ENCODE measurements around the gene C6. TPM values are rescaled to one million over a fixed set of nuclear protein-coding genes. Genes with fewer than 3 reads are reported as not detected.
"Not testable (repeated sequence)": the region's sequence is repeated elsewhere in the genome, so short reads cannot be mapped to it uniquely, and the experiment has no call there.

Gene C6
- total and polyA plus RNA-seq, 10 donors: 0.02 to 0.65 (median 0.17) TPM; not detected in 5

DNA sequence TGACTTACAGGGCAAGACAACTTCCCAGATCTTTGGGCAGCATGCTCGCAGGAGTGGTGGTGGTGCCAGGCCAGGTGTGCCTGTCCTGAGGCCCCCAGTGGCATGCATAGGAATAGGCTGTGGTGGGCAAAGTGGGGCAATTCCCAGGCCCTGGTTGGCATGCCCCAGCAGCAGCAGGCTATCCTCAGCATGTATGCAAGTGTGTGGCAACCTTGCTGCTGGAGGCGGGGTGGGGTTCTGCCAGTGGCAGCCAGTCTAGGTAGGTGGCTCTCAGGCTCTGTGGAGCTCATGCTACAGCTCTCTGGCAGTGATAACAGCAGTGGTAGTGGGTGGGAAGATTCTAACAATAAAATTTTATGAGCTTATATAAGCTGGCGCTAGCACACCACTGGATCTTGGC lies 27.7 kb upstream of the C6 start:
- TF ChIP-seq, protein P1, sequence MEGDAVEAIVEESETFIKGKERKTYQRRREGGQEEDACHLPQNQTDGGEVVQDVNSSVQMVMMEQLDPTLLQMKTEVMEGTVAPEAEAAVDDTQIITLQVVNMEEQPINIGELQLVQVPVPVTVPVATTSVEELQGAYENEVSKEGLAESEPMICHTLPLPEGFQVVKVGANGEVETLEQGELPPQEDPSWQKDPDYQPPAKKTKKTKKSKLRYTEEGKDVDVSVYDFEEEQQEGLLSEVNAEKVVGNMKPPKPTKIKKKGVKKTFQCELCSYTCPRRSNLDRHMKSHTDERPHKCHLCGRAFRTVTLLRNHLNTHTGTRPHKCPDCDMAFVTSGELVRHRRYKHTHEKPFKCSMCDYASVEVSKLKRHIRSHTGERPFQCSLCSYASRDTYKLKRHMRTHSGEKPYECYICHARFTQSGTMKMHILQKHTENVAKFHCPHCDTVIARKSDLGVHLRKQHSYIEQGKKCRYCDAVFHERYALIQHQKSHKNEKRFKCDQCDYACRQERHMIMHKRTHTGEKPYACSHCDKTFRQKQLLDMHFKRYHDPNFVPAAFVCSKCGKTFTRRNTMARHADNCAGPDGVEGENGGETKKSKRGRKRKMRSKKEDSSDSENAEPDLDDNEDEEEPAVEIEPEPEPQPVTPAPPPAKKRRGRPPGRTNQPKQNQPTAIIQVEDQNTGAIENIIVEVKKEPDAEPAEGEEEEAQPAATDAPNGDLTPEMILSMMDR (IDR thresholded peaks at IDR 0.05 in 8 of 11, conservative IDR thresholded peaks at IDR 0.05 in 3 of 11): no peak
- no peak for TF ChIP-seq POLR2AphosphoS5 (IDR thresholded peaks at IDR 0.05)
- no peak for TF ChIP-seq POLR2A (IDR thresholded peaks at IDR 0.05)
- H3K27ac ChIP-seq: no peak overlapping the region
- no peaks in the 10 kb centered on the region for H3K27me3 ChIP-seq (replicated peaks in 1 of 7)
- no peak overlapping the region for H3K4me3 ChIP-seq
- DNase-seq: peak; percentile 57
- H3K9me3 ChIP-seq: peaks cover 0 to 23% (median 13%) of the 10 kb centered on the region in 8 donors
- no peaks in the 10 kb centered on the region for H3K36me3 ChIP-seq
- H3K4me1 ChIP-seq: no peaks in the 10 kb centered on the region
- intact Hi-C loops (cut with DNase I; ENCODE audit: low total_unique reads): no loop called here
- 75 to 94% (median 81%) methylated on average over 2 to 3 of the region's 3 CpGs for WGBS, 5 donors

DNA sequence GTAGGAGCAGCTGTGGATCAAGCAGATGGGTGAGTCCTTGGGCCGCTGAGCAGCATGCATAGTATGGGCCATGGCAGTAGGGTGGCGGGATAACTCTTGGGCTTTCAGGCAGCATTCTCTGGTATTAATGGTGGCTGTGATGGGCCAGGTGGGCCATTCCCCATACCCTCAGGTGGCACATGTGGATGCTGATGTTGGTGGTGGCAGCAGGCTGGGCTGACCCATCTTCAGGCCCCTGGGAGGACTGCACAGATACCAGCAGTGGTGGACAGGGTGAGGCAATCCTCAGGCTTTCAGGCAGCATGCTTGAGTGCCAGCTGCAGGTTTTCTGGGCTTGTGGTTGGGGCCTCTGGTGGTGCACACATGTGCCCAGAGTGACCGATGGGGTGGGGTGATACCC lies 27.1 kb upstream of the C6 start:
- TF ChIP-seq, protein P1 (IDR thresholded peaks at IDR 0.05 in 8 of 11, conservative IDR thresholded peaks at IDR 0.05 in 3 of 11): no peak
- no peak for TF ChIP-seq POLR2AphosphoS5 (IDR thresholded peaks at IDR 0.05)
- TF ChIP-seq POLR2A (IDR thresholded peaks at IDR 0.05): no peak
- no peak overlapping the region for H3K4me3 ChIP-seq
- intact Hi-C loops (cut with DNase I; ENCODE audit: low total_unique reads): no loop called here
- no peaks in the 10 kb centered on the region for H3K4me1 ChIP-seq
- no peak overlapping the region for H3K27ac ChIP-seq
- no peaks in the 10 kb centered on the region for H3K36me3 ChIP-seq
- no peaks in the 10 kb centered on the region for H3K27me3 ChIP-seq (replicated peaks in 1 of 7)
- peaks cover 0 to 23% (median 13%) of the 10 kb centered on the region in 8 donors for H3K9me3 ChIP-seq
- 81 to 94% (median 90%) methylated on average over 2 to 3 of the region's 3 CpGs for WGBS, 5 donors
- DNase-seq: peak; percentile 52

DNA sequence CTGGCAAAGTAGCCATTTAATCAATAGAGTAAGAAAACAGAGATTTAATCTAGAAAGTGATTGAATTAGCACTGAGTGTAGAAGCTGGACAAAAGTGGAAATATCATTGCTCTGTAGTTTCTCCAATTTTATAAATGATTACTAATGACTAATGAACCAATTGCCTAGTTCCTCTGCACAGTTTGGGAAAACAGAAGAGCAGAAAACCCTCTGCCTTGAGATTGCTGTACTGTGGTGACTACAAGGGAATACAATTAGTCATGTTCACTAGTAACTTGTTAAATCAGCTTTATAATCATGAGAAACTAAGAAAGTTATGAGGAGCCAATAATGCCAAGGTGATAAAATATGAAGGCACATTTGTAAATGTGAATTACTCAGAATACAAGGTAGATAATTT lies 21.1 kb upstream of the C6 start:
- H3K36me3 ChIP-seq: no peaks in the 10 kb centered on the region
- H3K27ac ChIP-seq: no peak overlapping the region
- H3K27me3 ChIP-seq (replicated peaks in 1 of 7): no peaks in the 10 kb centered on the region
- intact Hi-C loops (cut with DNase I; ENCODE audit: low total_unique reads): loop anchor here (2.0 kb wide), 1 partner anchor 22 kb away; the partner anchor contains the start of gene C6
- peaks cover 0 to 37% (median 27%) of the 10 kb centered on the region in 8 donors for H3K9me3 ChIP-seq
- no peak for DNase-seq
- no peaks in the 10 kb centered on the region for H3K4me1 ChIP-seq
- no peak for TF ChIP-seq POLR2A (IDR thresholded peaks at IDR 0.05)
- TF ChIP-seq, protein P1 (IDR thresholded peaks at IDR 0.05 in 8 of 11, conservative IDR thresholded peaks at IDR 0.05 in 3 of 11): no peak
- TF ChIP-seq POLR2AphosphoS5 (IDR thresholded peaks at IDR 0.05): no peak
- no peak overlapping the region for H3K4me3 ChIP-seq

DNA sequence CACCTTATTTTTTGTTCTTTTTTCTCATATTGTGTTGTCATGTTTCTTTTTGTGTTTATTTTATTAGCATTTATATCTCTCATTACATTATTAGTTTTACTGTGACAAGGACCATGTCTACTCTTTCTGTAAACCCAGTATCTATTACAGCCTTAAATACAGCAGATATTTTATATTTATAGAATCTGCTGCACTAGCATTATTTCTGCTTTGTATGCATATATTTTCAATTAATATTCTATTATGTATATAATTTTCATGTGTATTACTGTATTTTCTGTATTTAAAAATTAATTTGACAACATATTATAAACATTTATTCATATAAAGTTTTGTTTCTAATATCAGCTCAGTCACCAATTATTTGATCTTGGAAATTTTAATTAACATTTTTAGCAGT lies 19.5 kb upstream of the C6 start:
- peaks cover 0 to 35% (median 29%) of the 10 kb centered on the region in 8 donors for H3K9me3 ChIP-seq
- no peak overlapping the region for H3K27ac ChIP-seq
- intact Hi-C loops (cut with DNase I; ENCODE audit: low total_unique reads): no loop called here

DNA sequence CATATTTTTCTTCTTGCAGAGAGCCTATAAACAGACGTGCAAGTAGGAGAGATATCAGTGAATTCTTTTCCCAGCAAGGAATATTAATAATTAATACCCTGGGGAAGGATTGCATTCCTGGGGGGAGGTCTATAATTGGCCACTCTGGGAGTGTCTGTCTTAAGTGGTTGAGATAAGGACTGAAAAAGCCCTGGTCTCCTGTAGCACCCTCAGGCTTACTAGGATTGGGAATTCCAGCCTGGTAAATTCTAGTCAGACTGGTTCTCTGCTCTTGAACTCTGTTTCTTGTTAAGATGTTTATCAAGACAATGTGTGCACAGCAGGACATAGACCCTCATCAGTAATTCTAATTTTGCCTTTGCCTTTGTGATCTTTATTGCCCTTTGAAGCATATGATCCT lies 16.9 kb upstream of the C6 start:
- DNase-seq; H3K36me3 ChIP-seq; H3K4me1 ChIP-seq; intact Hi-C loops (cut with DNase I; ENCODE audit: low total_unique reads); H3K27me3 ChIP-seq (replicated peaks in 1 of 7); H3K4me3 ChIP-seq; H3K27ac ChIP-seq: not testable (repeated sequence)
- H3K9me3 ChIP-seq: peaks cover 0 to 41% (median 37%) of the 10 kb centered on the region in 8 donors
- WGBS, 5 donors: 54 to 85% (median 81%) methylated on average over 1 of the region's 1 CpG

More for the DNA sequence above, 19.5 kb upstream of the C6 start:
- no peak for TF ChIP-seq POLR2AphosphoS5 (IDR thresholded peaks at IDR 0.05)
- TF ChIP-seq POLR2A (IDR thresholded peaks at IDR 0.05): no peak
- TF ChIP-seq, protein P1 (IDR thresholded peaks at IDR 0.05 in 8 of 11, conservative IDR thresholded peaks at IDR 0.05 in 3 of 11): no peak
- Histone ChIP-seq H3K36me3 (no peaks in the 10 kb centered on the region), H3K27me3 (replicated peaks in 1 of 7) (no peaks in the 10 kb centered on the region), H3K4me1 (no peaks in the 10 kb centered on the region), H3K4me3 (no peak overlapping the region)
- DNase-seq: no peak
